ENCODE results near the gene LAMC3. TPM values are rescaled to one million over a fixed set of nuclear protein-coding genes. Genes with fewer than 3 reads are reported as not detected.

LAMC3 gene
- total RNA-seq, 1 donor from 2014 or later = 0.52 TPM

DNA sequence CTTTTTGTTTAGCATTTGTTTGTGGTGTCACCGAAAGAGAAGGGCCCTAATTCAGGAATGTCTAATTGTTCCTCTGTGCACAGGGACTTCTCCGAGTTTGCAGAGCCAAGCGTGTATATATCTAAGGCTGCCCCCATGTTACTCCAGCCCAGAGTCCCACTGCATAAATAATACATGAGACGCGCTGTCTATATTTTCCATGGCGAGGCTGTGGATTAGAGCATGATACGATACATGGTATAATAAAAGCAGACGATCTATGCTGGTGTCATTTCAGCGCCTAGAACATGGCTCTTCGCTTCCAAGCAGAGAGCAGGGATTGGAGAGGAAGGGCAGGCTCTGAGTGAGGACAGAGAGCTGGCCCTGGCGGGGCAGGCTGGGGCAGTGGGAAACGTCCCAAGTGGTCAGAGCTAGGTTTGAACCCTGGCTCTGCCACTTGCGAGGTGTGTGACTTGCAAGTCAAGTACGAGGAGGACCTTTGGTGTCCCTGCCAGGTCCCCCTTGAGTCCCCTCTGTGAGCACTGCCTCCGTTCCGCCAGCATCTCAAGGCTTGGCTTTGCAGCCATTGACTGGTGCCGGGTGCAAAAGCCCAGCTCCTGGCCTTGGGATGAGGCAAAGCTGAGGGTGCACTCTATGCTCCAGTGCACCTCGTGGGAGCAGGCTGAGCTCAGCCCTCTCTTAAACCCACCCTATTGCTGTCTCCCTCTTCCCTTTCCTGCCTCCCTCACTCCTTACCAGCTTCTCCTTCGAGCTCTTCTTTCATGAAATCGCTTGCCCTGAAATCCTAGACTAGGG is 29.2 kb upstream of the LAMC3 start:
- no peak for ATAC-seq

DNA sequence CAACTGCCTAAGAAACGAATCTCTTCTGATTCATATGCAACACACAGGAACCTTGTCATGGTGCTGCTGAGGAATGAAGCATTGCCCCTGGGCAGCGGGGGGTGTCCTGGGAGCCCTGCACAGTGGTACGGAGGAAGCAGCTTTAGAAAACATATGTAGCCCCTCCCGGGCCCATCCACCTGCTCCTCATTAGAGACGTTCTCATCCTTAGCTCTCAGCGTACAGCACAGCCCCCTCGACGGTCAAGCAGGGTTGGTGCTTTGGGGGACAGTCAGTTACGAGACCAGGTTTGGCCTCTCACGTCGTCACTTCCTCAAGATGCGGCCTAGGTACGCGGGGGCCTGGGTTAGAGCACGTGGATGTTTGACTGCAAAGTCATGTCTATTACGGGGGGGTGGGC is 28.4 kb upstream of the LAMC3 start:
- no peak for ATAC-seq

DNA sequence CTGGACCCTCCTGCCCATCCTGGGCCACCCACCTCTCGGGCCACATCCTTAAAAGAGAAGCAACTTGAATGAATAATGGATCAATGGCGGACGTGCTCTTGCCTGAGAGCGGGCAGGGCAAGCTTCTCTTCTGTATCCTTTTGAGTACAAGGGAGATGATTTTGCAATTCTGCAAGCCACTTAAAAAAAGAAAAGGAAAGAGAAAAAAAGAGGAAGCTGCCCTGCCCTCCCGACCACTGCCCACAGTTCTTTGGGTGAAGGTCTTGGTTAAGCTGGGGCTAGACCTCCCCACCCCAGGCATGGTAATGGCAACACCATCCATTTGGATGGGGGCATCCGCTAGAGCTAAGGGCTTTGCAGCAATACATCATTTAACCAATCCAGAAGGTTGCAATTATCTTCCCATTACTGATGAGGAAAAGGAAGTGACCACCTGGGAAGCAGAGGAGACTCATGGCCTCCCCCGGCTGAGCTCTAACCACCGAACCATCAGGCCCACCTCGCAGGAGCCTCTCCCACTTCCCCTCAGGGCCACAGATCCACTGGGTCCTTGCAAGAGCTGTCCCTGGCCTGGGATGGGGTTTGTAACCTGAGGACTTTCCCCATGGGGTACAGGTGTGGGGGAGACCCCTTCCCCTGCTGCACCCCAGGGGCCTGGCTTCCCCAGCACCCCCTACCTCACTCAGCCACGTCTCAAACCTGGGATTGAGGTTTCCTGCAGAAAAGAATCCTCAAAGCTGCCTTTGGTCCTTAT is 27.8 kb upstream of the LAMC3 start:
- no peak for ATAC-seq

DNA sequence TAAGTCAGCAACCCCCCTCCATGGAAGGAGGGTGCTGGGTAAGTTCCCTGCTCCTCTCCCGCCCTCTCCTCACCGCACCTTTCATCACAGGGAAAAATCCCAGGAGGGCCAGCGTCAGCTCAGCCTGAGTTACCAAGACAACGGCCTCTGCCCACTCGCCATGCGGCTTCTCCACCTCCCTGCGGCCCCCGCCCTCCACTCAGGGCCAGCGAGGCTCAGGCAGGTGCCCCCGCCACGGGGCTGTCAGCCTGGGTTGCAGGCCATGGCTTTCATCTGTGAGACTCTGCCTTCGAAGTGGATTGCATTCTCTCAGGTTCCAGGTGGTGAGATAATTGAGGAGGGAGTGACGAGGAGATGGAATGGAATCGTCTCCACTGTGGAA is 27.2 kb upstream of the LAMC3 start:
- no peak for ATAC-seq

DNA sequence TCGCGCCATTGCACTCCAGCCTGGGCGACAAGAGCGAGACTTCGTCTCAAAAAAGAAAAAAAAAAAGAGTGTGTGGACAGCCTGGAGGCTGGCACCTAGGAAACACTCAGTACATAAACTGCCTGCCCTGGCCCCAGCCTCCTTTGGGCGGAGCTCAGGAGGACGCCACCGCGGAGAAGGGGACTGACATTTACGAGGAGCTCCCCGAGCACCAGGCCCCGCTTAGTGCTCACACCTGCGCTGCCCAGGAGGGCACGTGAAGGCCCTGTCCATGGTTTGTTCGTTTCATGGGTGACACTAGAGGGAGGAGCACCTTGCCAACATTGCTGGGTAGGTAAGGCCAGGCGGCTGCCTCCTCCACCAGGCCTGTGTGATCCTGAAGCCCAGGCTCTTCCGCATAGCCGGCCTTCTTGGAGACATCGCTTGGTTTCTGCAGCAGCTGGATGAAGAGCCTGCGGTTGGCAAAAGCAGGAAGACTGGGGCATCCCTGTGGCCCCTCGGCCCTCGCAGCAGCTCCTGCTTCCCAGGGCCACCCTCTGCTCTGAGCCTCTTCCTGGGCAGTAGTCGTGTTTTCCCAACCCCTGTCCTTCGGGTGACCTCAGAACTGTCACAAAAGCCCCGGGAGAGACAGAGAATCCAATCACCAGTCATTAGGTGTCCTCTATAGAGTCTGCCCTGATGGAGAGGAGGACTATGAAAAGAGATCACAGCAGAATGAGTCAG is 26.2 kb upstream of the LAMC3 start:
- no peak for ATAC-seq

DNA sequence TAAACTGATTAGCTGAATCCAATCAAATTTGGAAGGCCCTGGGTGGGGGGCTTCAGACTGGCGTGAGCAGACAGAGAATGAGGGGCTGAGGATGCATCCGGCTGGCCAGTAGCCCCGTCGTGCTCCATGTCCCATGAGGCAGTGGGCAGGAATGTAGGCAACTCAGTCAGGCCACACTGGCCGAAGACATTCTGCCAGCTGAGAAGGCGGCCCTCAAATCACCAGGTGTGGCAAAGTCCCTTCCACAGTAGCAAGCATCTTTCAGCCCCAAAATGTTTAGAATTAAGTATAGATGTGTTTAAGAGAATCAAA is 25.7 kb upstream of the LAMC3 start:
- ATAC-seq = no peak

DNA sequence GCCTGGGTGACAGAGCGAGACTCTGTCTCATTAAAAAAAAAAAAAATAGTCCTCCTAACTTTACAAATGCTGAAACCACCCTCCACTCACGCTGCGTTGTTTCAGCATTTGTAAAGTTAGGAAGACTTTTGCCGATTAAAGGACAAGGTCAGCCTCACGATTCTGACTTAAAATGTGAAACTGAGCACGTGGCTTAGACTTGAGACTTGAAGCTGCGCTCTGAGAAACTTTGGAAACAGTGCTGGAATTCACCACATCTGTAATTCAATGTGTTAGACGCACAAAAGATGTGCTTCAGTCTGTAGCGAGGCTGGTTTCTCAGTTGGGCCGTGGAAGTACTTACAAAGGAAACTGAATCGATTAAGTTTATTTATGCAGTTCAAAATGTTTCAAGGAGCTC is 25.0 kb upstream of the LAMC3 start:
- no peak for ATAC-seq

DNA sequence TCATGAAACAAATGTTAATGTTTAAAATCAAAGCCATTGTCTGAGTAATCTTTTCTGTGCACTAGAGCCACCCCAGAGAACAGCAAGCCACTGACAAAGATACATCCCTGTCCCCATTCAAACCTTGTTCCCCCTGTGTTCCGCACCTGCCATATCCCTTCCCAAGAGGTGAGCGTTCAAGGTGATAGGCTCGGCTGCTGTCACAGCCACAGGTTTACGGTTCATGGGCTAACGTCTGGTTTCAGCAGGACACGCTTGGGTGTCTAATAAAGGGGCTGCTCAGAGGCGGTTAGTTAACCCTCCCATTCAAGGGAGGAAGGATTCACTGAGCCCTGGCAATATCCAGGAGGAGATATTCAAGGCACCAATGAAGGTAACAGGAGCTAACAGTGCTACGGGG is 24.5 kb upstream of the LAMC3 start:
- ATAC-seq = no peak

DNA sequence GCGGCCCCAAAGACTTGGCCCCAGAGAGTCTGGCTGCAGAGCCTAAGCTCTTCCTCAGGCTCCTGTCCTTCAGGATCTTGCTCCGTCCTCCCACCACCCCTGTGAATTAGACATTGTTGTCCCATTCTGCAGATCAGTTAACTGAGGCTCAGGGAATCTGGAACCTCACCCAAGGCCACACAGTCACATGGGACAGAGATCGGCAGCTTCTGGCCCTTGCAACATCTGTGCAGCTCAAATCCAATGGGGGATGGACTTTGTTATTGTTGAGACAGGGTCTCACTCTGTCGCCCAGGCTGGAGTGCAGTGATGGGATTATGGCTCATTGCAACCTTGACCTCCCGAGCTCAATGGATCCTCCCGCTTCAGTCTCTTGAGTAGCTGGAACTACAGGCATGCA is 23.9 kb upstream of the LAMC3 start:
- ATAC-seq = no peak

DNA sequence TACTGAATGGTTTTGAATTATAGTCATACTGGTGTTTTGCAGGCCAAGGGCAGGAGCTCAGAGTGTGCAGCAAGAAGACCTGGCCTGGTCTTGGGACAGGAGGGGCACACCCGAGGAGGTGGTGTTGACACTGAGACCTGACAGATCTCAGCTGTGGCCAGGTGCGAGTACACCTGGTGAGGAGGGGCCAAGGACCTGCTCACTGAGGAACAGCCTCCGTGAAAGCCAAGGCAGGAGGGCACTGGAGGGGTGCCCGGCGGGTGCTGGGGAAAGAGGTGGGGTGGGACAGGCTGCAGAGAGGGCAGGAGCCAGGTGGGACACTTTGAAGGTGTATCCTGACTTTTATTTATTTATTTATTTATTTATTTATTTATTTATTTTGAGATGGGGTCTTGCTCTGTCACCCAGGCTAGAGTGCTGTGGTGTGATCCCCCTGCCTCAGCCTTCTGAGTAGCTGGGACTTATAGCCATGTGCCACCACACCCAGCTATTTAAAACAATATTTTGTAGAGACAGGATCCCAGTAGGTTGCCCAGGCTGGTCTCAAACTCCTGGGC is 23.3 kb upstream of the LAMC3 start:
- no peak for ATAC-seq

DNA sequence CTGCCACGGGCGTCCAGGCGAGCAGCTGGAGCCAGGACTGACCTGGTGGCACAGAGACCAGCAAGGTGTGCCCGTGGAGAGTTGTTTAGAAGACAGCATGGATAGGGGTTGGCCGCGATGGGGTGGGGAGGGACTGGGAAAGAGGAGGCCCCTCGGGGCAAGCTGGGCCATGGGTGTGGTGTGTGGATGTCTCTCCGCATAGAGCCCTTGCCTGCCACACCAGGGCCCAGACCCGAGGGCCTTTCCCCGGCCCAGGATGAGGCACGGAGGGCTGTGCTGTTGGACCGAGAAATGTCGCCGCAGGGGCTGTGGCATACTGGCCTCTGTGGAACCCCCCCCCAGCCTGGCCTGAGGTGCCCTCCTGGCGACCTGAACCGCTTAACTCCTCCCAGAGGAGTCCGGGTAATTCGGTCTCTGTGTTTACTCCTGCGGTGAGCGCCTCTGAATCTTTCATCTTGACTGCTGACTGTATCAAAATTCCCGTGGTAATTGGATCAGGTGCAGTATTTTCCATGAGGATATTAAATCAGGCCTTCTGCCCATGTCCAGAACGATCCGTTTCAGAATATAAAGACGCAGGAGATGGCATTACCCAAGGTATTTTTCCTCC is 22.5 kb upstream of the LAMC3 start:
- no peak for ATAC-seq

DNA sequence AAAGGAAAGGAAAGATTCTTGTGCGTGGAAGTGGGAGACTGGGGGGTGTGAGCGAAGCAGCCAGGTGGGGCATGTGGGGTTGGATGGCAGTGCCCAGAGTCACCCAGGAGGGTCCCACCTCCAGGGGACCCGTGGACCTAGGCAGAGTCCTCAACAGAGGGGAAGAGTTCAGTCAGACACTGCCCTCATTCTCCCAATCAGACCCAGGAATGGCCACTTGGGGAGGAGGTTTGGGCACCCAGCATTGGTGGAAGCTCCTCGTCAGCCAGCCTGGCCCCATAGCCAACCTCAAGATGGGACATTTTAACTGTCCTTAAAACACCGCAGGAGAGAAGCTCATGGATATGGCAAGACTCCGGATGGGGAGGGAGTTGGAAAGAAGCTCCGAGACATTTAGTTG is 21.9 kb upstream of the LAMC3 start:
- ATAC-seq = no peak

DNA sequence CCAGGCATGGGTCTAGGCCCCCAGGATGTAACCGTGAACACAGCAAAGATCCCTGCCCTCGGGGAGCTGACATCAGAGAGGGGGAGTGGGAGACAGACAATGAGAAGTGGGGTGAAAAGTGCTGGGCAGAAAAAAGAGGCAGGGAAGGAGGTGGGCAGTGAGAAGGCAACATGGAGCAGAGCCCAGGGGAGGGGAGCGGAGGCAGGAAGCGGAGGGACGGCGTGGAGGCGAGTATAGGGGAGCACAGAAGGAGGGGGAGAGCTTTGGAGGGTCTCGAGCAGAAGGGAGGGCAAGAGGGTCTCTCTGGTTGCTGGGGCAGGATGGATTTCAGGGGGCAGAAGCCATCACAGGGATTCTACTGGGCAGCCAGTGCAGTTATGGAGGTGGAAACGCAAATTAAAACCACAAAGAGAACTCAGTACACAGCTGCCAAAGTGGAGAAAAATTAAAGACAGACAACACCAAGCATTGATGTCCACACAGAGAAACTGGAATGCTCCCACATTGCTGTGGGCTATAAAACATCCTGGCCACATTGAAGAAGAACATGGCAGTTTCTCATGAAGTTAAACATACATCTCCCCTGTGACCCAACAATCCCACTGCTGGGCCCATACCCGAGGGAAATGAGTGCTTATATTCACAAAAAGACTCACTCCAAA is 21.1 kb upstream of the LAMC3 start:
- no peak for ATAC-seq

DNA sequence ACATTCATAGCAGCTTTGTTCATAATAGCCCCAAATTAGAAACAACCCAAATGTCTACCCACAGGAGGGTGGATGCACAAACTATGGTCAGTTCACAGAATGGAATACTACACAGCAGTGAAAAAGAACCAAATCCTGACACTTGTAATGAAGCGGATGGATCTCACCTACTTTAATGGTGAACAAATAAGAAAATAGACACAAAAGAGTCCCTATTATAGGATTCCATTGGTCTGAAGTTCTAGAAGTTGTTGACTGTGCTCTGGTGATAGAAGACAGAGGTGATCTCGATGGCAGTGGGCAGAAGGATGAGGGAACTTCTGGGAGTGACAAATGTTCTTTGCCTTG is 20.6 kb upstream of the LAMC3 start:
- ATAC-seq = no peak

DNA sequence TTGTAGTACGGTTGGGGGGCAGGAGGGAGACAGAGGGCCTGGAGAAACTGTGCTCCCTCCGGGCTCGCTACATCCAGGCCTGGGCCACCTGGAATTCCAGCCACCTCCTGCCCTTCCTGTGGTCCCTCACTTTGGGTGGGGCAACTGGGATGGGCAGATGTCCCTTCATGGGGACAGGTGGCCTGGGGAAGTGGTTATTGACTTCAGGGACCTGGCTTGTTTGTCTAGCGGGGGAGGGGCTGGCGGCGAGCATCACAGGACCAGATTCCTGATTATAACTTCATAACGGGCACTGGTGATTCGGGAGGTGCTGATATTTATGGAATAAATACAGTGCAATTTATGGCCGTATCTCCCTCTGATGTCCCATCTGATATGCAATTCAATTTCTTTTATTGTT is 20.1 kb upstream of the LAMC3 start:
- ATAC-seq = no peak

DNA sequence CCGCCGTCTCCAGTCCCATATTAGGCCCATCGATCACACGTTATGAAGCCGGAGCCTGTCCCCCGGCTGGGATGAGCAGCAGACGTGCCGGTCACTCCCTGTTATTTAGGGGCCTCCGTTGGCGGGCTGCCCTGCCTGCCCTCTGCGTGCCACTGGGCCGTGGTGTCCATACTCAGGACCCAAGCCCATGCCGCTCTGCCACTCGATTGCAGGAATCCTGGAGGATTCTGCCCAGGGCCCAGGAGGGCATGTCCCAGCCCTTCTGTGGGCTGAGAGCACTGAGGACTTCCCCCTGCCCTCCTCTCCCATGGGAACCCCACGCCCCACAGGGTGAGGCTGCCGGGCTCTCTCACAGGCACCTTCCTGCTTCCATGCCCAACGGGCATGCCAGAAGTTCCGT is 19.6 kb upstream of the LAMC3 start:
- ATAC-seq = no peak

DNA sequence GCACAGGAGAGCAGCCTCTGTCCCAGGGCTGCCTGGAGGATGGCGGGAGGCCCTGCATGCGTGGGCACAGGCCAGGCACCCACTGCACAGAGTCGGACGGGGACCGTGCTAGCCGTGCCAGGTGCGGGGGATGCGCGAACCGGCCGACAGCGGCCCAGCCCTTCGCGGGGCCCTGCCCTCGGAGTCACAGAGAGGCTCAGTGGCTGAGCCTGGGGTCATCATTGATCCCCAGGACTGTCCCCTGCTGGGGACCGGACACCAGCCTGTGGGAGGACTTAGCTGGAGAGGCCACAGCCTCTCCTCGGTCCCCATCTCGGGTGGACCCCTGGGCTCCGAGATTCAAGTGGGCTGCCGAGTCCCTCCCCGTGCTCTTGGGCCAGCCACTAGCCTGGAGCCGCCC is 19.1 kb upstream of the LAMC3 start:
- ATAC-seq = no peak

DNA sequence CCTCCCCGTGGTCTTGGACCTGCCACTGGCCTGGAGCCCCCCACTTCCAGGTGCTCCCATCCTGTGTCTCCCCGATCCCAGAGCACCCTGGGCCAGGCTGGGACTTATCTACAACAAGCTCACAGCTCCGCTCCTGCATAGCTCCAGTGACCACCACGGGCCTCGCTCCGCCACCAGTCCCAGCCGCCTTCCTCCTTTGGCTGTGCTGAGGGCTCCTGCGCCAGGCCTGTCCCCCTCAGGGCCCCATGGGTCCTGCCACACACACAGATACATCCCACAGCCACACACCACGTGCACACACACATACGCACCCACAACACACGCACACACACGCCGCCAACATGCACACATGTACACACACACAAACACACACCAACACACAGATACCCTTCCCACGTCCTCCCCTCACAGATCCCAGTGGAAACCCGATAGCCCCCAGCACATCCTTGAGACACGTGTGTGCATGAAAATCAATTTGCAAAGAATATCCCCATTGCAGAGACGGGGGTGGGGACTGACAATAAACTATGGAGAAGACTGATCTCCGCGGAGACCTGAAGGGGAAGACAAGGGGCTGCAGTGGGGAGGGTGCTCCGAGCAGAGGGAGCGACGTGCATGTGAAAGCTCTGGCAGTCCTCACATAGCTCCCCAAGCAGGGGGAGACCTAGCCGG is 18.5 kb upstream of the LAMC3 start:
- no peak for ATAC-seq

DNA sequence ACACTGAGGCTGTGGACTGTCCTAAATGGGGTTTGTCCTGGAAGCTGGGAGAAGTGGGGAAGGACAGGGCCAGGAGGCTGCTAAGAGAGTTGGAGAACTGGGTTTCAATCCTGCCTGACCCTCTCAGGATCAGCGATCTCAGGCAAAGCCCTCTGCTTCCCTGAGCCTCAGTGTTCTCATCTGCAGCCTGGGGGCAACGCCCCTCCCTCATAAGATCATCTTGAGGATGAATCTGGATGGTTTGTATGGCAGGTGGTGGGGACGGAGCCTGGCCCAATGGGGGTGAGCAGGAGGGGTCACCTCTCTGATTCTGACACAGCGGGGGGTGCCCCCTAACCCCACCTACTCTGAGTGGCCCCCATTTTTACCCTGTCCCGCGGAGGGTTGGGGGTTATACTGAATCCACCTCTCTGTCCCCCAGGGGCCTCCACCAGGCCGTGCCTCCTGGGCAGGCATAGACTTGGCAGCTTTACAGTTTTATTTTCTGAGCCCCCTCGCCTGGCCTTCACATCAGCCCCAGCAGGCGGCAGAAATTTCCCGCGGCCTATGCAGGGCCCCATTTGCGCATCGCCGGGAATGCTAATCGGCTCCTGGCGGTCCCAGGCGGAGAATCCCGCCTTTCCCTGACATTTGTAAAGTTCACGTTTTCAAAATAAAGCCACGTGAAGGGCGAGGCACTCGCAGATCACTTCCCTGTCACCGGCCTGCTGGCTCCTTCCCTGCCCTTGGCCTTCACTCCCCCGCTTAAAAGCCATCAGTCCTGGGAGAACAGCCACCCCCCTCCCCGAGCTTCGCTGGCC is 17.8 kb upstream of the LAMC3 start:
- no peak for ATAC-seq

DNA sequence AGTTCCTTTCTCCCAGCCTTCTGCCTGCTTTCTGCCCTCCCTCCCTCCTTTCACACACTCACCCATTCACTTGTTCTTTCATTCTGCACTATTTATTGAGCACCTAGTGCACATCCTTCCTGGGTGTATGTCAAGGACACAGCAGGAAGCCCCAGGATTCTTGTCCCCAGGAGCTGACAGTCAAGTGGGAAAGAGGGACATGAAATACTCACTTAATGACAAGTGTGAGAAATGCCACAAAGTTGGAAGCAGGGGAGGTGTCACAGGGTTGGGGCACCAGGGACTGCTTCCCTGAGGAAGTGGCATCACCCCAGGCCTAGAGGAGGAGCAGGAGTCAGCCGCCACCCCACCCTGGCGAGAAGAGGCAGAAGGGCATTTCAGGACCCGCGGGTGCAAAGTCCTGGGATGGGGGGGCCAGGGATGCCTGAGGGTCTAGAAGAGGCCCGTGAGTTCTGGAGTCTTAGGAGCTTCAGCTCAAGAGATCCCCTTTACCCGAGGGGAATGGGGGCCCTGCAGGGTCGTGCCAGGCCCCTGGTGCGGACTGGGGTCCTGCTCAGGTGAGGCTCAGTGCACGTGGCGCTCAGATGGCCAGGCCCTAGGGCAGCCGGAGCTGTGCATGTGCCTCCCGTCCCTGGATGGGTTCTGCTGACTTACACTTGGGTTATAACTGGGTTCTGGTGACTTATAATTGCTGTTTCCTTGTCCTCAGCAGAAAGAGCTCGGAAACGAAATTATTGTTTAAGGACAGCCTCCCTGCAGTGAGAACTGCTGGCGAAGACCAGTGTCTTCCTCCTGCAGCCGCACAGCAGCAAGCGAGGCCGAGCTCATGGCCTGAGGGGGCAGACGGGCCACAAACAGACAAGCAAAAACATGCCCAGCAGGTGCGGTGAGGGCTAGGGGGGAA is 16.9 kb upstream of the LAMC3 start:
- ATAC-seq = no peak

Data from esophagus mucosa (tissue), 1 donor.